Measurements from ENCODE around the gene HOXA4.

HOXA4 gene

GRCh38 chr7:27171325-27171636 lies 40.7 kb upstream of the HOXA4 start:
- H2AFZ ChIP-seq (ENCODE audit: low read depth, low read length), result no peak overlapping the region
- WGBS, result 4% methylated on average over 8 of the region's 8 CpGs
- peak overlapping the region; percentile 60 for H3K4me2 ChIP-seq (ENCODE audit: low read length, poor library complexity, severe bottlenecking)

GRCh38 chr7:27170426-27171324 lies 40.1 kb upstream of the HOXA4 start:
- peak overlapping the region; percentile 70 to 92 for H3K4me3 ChIP-seq (ENCODE audit: insufficient read depth in 1 of 2, low read depth in 1 of 2, low read length in 2 of 2)
- peak overlapping the region; percentile 75 for H2BK5ac ChIP-seq (ENCODE audit: low read depth, low read length, poor library complexity, severe bottlenecking)
- H3K4ac ChIP-seq (ENCODE audit: low read depth in 1 of 2, low read length in 2 of 2), result peak overlapping the region in 1 of 2 experiments; percentile 86
- DNase-seq, result no peak
- 16% methylated on average over 4 of the region's 11 CpGs for WGBS
- H3K36me3 ChIP-seq (ENCODE audit: control insufficient read depth in 1 of 2, insufficient read depth in 2 of 2, low read depth in 1 of 2, low read length in 2 of 2), result peaks cover 4 to 66% of the 10 kb centered on the region in 2 experiments
- H2BK120ac ChIP-seq (ENCODE audit: low read depth, low read length), result no peak overlapping the region
- peak overlapping the region; percentile 91 for H3K27ac ChIP-seq (ENCODE audit: low read length, poor library complexity, severe bottlenecking)
- no peak overlapping the region for H4K8ac ChIP-seq (ENCODE audit: low read length)
- peaks cover 9% of the 10 kb centered on the region for H3K4me1 ChIP-seq (ENCODE audit: control insufficient read depth, insufficient read depth, low read depth, low read length)
- H3K14ac ChIP-seq (ENCODE audit: low read length in 2 of 2), result no peak overlapping the region
- no peaks in the 10 kb centered on the region for H3K9me3 ChIP-seq (ENCODE audit: control insufficient read depth, low read length)
- no peak overlapping the region for H3K23ac ChIP-seq (ENCODE audit: low read length in 2 of 2)
- no peak overlapping the region for H2BK12ac ChIP-seq (ENCODE audit: low read length in 2 of 2)
- H3K18ac ChIP-seq (ENCODE audit: low read depth in 1 of 2, low read length in 2 of 2), result peak overlapping the region; percentile 58 to 97
- H3K27me3 ChIP-seq (ENCODE audit: control insufficient read depth in 1 of 2, insufficient read depth in 1 of 2, low read length in 2 of 2), result peaks cover 0 to 8% of the 10 kb centered on the region in 2 experiments
- no peaks in the 10 kb centered on the region for H3K79me1 ChIP-seq (replicated peaks; ENCODE audit: low read length, poor library complexity, severe bottlenecking)
- H3K9ac ChIP-seq (ENCODE audit: low read length), result peak overlapping the region; percentile 90
- no peak overlapping the region for H2BK15ac ChIP-seq (ENCODE audit: low read depth, poor library complexity, severe bottlenecking)
- H2AK5ac ChIP-seq (ENCODE audit: low read length, severe bottlenecking), result no peak overlapping the region
- peak overlapping the region; percentile 60 for H3K4me2 ChIP-seq (ENCODE audit: low read length, poor library complexity, severe bottlenecking)
- no peak overlapping the region for H2AFZ ChIP-seq (ENCODE audit: low read depth, low read length)
- H4K91ac ChIP-seq (ENCODE audit: low read length), result no peak overlapping the region

More at GRCh38 chr7:27171325-27171636, 40.7 kb upstream of the HOXA4 start:
- peak overlapping the region in 1 of 2 experiments; percentile 35 for H3K4ac ChIP-seq (ENCODE audit: low read depth in 1 of 2, low read length in 2 of 2)
- H3K9me3 ChIP-seq (ENCODE audit: control insufficient read depth, low read length), result no peaks in the 10 kb centered on the region
- H4K91ac ChIP-seq (ENCODE audit: low read length), result no peak overlapping the region
- peaks cover 0 to 8% of the 10 kb centered on the region in 2 experiments for H3K27me3 ChIP-seq (ENCODE audit: control insufficient read depth in 1 of 2, insufficient read depth in 1 of 2, low read length in 2 of 2)
- H2AK5ac ChIP-seq (ENCODE audit: low read length, severe bottlenecking), result no peak overlapping the region
- peak overlapping the region; percentile 84 for H2BK120ac ChIP-seq (ENCODE audit: low read depth, low read length)
- peak overlapping the region; percentile 91 for H3K27ac ChIP-seq (ENCODE audit: low read length, poor library complexity, severe bottlenecking)
- peak overlapping the region; percentile 57 to 92 for H3K4me3 ChIP-seq (ENCODE audit: insufficient read depth in 1 of 2, low read depth in 1 of 2, low read length in 2 of 2)
- H2BK15ac ChIP-seq (ENCODE audit: low read depth, poor library complexity, severe bottlenecking), result no peak overlapping the region
- DNase-seq, result peak; percentile 52
- H4K8ac ChIP-seq (ENCODE audit: low read length), result no peak overlapping the region
- H2BK5ac ChIP-seq (ENCODE audit: low read depth, low read length, poor library complexity, severe bottlenecking), result peak overlapping the region; percentile 71
- peak overlapping the region in 1 of 2 experiments; percentile 79 for H3K14ac ChIP-seq (ENCODE audit: low read length in 2 of 2)
- H3K4me1 ChIP-seq (ENCODE audit: control insufficient read depth, insufficient read depth, low read depth, low read length), result peaks cover 5% of the 10 kb centered on the region
- H3K18ac ChIP-seq (ENCODE audit: low read depth in 1 of 2, low read length in 2 of 2), result peak overlapping the region; percentile 65 to 67
- H2BK12ac ChIP-seq (ENCODE audit: low read length in 2 of 2), result peak overlapping the region; percentile 47 to 57
- no peak overlapping the region for H3K23ac ChIP-seq (ENCODE audit: low read length in 2 of 2)
- peaks cover 4 to 66% of the 10 kb centered on the region in 2 experiments for H3K36me3 ChIP-seq (ENCODE audit: control insufficient read depth in 1 of 2, insufficient read depth in 2 of 2, low read depth in 1 of 2, low read length in 2 of 2)
- peak overlapping the region; percentile 90 for H3K9ac ChIP-seq (ENCODE audit: low read length)
- H3K79me1 ChIP-seq (replicated peaks; ENCODE audit: low read length, poor library complexity, severe bottlenecking), result no peaks in the 10 kb centered on the region

DNA sequence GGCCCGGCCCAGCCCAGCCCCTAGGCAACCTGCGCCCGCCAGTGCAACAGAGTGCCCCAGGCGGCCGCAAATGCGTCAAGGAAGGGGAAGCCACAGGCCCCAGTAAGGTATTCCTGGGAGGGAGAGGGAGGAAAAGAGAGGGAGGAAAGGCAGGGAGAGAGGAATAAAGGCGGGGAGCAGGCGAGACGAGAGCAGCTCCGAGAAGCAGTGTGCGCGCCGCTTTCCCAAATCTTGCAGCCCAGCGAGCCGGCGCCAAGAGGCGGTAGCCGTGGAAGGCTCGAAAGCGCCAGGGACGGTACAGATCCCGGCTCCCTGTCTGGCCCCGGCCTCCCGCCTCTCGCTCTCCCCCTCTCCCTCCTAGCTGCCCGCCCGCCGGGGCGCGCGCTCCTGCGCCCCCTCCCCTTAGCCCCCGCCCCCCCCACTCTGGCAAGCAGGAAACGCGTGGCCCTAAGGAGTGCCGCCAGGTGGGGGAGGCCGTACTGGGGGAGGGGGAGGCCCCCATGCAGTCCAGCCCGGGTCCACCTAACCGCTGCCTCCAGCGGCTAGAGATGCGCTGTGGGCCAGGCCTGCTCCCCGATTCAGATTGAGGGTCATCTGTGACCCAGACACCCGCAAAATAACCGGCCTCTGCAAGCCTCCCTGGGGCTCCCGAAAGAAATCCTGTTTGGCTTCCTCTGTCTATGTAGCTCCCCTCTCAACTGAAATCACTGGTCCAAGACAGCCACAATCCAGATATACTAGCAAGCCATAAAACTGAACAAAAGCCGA lies 39.3 kb upstream of the HOXA4 start:
- Histone ChIP-seq H2BK12ac (ENCODE audit: low read length in 2 of 2) (peak overlapping the region; percentile 75 to 93), H2BK15ac (ENCODE audit: low read depth, poor library complexity, severe bottlenecking) (peak overlapping the region; percentile 85), H3K14ac (ENCODE audit: low read length in 2 of 2) (peak overlapping the region in 1 of 2 experiments; percentile 98), H3K23ac (ENCODE audit: low read length in 2 of 2) (peak overlapping the region; percentile 73 to 98), H2BK120ac (ENCODE audit: low read depth, low read length) (peak overlapping the region; percentile 89), H3K9me3 (ENCODE audit: control insufficient read depth, low read length) (no peaks in the 10 kb centered on the region), H4K91ac (ENCODE audit: low read length) (peak overlapping the region; percentile 80), H2AFZ (ENCODE audit: low read depth, low read length) (peak overlapping the region; percentile 34), H3K4me3 (ENCODE audit: insufficient read depth in 1 of 2, low read depth in 1 of 2, low read length in 2 of 2) (peak overlapping the region; percentile 70 to 92), H3K4me1 (ENCODE audit: control insufficient read depth, insufficient read depth, low read depth, low read length) (peaks cover 15% of the 10 kb centered on the region), H3K27me3 (ENCODE audit: control insufficient read depth in 1 of 2, insufficient read depth in 1 of 2, low read length in 2 of 2) (peaks cover 0 to 8% of the 10 kb centered on the region in 2 experiments), H3K9ac (ENCODE audit: low read length) (peak overlapping the region; percentile 90), H3K79me1 (replicated peaks; ENCODE audit: low read length, poor library complexity, severe bottlenecking) (no peaks in the 10 kb centered on the region), H4K8ac (ENCODE audit: low read length) (peak overlapping the region; percentile 88), H2BK5ac (ENCODE audit: low read depth, low read length, poor library complexity, severe bottlenecking) (peak overlapping the region; percentile 96), H3K4ac (ENCODE audit: low read depth in 1 of 2, low read length in 2 of 2) (peak overlapping the region; percentile 87 to 95), H3K18ac (ENCODE audit: low read depth in 1 of 2, low read length in 2 of 2) (peak overlapping the region; percentile 87 to 97), H3K4me2 (ENCODE audit: low read length, poor library complexity, severe bottlenecking) (peak overlapping the region; percentile 54), H3K27ac (ENCODE audit: low read length, poor library complexity, severe bottlenecking) (peak overlapping the region; percentile 93), H3K36me3 (ENCODE audit: control insufficient read depth in 1 of 2, insufficient read depth in 2 of 2, low read depth in 1 of 2, low read length in 2 of 2) (peaks cover 4 to 68% of the 10 kb centered on the region in 2 experiments), H2AK5ac (ENCODE audit: low read length, severe bottlenecking) (peak overlapping the region; percentile 56)
- DNase-seq, result peak; percentile 66
- WGBS, result 3% methylated on average over 24 of the region's 46 CpGs
